Suprapubic skin (tissue), 4 donors: ENCODE results near the gene BRD8.

Experiments used
- EP300 ChIP-seq: sonication (generic); formaldehyde crosslinking; IDR thresholded peaks from one replicate; pipeline ENCODE4 v1.6.1; 2017; ENCODE audit warnings: antibody characterized with exemption
- POLR2A ChIP-seq, 2 donors: fragments of 450-650 bp; IDR thresholded peaks; one replicate each; pipeline ENCODE4 v1.6.1; 2017; ENCODE audit warnings: antibody characterized with exemption in 2 of 2, mild to moderate bottlenecking in 2 of 2, moderate library complexity in 2 of 2
- POLR2AphosphoS5 ChIP-seq, 3 donors: sonication (generic); formaldehyde crosslinking; IDR thresholded peaks; one replicate each; pipeline ENCODE4 v1.6.1; 2017; ENCODE audit warnings: antibody characterized with exemption in 3 of 3
- TF ChIP-seq, protein P1 (sequence below), 2 donors: fragments of 200-600 bp in 1 of 2; fragments of 450-650 bp in 1 of 2; sonication (generic) in 1 of 2; IDR thresholded peaks; one replicate each; pipeline ENCODE4 v1.5.1; 2016 to 2019; ENCODE audit warnings: antibody characterized with exemption in 2 of 2, mild to moderate bottlenecking in 1 of 2, moderate library complexity in 1 of 2

DNA sequence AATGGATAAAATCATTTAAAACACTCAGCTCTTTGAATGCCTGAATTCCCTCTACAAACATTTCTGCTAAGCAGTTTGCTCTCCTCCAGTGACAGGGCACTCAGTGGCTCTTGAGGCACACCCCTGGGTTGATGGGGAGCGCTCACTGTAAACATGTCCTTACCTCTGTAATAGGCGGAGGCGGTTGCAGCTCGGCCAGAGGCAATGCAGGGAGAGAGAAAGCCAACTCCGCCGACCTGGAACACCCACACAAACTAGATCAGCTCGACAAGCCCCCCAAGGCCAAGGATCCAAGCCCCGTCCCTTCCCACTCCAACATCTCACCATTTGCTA lies 34.4 kb upstream of the BRD8 start:
- no peak for TF ChIP-seq POLR2A (IDR thresholded peaks at IDR 0.05)
- no peak for TF ChIP-seq POLR2AphosphoS5 (IDR thresholded peaks at IDR 0.05)
- TF ChIP-seq, protein P1, sequence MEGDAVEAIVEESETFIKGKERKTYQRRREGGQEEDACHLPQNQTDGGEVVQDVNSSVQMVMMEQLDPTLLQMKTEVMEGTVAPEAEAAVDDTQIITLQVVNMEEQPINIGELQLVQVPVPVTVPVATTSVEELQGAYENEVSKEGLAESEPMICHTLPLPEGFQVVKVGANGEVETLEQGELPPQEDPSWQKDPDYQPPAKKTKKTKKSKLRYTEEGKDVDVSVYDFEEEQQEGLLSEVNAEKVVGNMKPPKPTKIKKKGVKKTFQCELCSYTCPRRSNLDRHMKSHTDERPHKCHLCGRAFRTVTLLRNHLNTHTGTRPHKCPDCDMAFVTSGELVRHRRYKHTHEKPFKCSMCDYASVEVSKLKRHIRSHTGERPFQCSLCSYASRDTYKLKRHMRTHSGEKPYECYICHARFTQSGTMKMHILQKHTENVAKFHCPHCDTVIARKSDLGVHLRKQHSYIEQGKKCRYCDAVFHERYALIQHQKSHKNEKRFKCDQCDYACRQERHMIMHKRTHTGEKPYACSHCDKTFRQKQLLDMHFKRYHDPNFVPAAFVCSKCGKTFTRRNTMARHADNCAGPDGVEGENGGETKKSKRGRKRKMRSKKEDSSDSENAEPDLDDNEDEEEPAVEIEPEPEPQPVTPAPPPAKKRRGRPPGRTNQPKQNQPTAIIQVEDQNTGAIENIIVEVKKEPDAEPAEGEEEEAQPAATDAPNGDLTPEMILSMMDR (IDR thresholded peaks at IDR 0.05): no peak
- TF ChIP-seq EP300: no peak
